ENCODE results near the gene MAP7D1.

GRCh38 chr1:36166938-36167905 lies 11.3 kb downstream of the MAP7D1 start:
- no peak for TF ChIP-seq CTCF (IDR thresholded peaks at IDR 0.05)
- no peak for TF ChIP-seq ZFX (IDR thresholded peaks at IDR 0.05; ENCODE audit: borderline replicate concordance)
